GM21447 (cell line): ENCODE data around the gene MCM6.

Experiments used
- ATAC-seq: cut with Tn5 transposase; IDR thresholded peaks from one replicate; pipeline ENCODE4 v1.9.1; 2021; ENCODE audit not compliant: unreplicated experiment

Gene MCM6

DNA sequence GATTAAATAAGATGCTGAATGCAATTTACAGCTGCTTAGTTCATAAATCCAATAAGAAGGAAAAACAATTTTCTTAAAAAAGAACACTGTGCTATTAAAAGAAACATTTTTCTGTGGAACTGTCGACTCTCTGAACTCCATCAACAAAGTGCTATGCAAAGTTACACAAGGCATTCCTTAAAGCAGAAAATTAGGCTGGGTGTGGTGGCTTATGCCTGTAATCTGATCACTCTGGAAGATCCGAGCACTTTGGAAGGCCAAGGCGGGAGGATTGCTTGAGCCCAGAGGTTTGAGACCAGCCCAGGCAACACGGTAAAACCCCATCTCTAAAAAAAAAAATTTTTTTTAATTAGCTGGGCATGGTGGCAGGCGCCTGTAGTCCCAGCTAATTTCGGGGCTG, 13.0 kb downstream of the MCM6 start:
- no peak for ATAC-seq

- no peak for ATAC-seq
Observed at GRCh38 chr2:135862718-135863117, 13.5 kb downstream of the MCM6 start.

DNA sequence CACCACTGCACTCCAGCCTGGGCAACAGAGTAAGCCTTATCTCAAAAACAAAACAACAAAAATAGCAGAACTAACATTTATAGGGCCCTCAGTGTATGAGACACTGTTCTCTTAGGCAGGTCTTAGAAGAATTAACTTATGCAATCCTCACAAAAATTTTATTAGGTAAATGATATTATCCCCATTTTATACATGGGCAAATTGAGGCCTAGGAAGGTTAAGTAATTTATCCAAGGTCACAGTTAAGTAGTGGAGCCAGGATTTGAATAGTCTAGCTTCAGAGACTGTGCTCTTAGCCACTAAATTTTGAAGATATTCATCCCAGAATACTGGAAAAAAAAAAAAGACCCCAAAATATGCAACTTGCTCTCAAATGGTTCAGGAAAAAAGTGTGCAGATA, 22.8 kb downstream of the MCM6 start:
- ATAC-seq: no peak

DNA sequence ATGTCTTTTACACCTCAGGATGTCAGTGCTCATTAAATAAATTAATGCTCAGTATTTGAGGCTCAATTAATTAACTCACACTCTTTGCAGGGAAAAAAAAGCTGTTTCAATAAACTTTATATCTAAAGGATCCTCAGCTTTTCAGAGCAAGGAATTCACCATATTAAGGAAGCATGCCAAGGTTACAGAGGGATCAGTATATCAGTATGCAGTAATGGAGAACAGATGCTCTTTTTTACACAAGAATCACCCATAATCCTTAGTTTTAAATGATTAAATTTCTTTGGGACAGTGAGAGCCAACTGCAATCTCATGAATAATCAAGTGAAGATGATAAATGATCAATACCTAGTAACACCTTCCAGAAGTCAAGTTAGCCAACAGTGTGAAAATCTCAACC, 24.4 kb downstream of the MCM6 start:
- no peak for ATAC-seq

DNA sequence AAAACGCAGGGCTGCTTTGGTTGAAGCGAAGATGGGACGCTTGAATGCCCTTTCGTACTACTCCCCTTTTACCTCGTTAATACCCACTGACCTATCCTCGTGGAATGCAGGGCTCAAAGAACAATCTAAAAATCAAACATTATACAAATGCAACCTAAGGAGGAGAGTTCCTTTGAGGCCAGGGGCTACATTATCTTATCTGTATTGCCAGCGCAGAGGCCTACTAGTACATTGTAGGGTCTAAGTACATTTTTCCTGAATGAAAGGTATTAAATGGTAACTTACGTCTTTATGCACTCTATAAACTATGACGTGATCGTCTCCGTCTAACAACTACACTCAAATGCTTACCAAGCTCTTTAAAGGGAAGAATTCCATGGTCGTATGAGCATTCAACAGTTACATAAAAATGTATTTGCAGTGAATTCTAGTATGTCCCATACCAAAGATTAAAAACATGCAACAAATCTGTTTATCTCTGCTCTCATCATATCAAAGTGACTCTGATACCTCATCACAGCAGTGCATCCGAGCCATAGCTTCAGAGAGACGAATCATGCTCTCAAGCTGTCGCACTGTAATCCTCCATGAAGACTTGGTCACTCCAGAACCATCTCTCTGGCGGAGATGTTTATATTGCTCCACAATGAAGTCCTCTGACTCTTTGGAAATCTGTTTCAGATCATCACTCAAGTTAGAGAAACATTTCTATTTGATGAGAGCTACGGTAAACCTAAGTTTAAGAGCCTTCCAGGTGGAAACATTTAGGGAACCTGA, 25.2 kb downstream of the MCM6 start:
- ATAC-seq: no peak

GRCh38 chr2:135849087-135849486, 27.2 kb downstream of the MCM6 start:
- no peak for ATAC-seq

DNA sequence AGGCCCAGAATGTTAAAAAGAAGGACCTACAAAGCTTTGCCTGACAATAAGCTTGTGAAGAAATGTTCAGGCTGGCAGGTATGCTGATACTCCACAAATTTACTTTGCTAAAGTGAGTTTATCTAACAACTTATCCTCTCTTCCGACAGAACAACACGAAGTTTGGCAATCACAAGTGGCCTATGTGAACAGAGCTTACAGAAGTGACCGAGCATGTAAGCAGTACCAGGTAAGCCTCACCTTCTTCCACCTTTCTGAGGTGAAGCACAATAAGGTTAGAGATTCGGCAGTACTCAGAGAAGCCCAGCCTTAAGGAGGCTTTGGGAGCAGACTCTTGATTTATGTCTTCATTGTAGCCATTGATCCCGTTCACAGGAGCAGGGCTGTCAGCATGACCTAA, 30.2 kb downstream of the MCM6 start:
- no peak for ATAC-seq

- ATAC-seq: no peak
Observed at GRCh38 chr2:135845257-135845656, 31.0 kb downstream of the MCM6 start.

GRCh38 chr2:135844301-135844895, 31.8 kb downstream of the MCM6 start:
- no peak for ATAC-seq

DNA sequence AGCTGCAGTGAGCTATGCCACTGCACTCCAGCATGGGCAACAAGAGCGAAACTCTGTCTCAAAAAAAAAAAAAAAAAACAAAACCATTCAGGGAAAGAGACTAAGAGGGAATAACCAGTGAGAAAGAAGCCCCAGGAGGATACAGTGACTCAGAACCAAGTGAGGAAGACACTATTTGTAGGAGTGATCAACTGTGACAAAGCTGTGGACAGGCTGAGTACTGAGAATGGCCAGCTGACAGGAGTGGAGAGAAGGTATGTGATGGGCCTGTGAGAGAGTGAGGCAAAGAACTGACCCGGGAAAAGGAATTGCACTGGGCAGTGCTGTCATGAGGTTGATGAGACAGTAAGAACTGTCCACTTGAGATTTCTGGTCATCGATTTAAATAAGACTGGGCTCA, 32.6 kb downstream of the MCM6 start:
- ATAC-seq: no peak

DNA sequence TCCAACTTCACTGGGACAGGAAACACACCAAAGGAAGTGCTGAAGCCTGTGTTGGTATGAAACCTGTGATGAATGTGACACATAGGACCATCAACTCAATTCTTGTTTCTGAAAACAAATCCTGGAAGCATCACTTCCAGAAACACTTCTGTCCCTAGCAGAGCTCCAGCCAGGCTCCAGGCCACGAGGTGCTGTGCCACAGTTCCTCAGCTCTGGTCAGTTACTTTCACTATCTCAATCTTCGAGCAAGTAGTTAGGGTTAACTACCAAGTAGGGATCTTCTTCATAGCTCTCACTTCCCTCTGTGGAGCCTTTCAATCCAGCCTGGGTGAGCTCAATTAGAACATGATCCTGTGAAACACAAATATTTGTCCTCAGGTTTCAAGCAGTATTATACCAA, 35.6 kb downstream of the MCM6 start:
- ATAC-seq: no peak

GRCh38 chr2:135839713-135840112, 36.5 kb downstream of the MCM6 start:
- ATAC-seq: no peak

DNA sequence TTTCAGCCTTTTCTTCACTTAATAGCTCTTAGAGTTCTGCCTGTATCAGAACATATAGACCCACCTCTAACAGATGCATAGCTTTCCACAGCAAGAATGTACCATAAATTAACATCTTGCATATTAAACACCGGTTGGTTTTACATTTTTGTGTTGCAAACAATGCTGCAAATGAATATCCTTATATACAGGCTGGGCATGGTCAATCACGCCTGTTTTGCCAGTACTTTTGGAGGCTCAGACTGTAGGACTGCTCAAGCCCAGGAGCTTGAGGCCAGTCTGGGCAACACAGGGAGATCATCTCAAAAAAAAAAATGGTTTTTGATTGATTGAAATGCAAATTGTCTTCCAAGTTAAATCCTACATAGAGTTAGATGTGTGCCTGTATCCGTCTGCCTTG, 37.7 kb downstream of the MCM6 start:
- ATAC-seq: no peak

DNA sequence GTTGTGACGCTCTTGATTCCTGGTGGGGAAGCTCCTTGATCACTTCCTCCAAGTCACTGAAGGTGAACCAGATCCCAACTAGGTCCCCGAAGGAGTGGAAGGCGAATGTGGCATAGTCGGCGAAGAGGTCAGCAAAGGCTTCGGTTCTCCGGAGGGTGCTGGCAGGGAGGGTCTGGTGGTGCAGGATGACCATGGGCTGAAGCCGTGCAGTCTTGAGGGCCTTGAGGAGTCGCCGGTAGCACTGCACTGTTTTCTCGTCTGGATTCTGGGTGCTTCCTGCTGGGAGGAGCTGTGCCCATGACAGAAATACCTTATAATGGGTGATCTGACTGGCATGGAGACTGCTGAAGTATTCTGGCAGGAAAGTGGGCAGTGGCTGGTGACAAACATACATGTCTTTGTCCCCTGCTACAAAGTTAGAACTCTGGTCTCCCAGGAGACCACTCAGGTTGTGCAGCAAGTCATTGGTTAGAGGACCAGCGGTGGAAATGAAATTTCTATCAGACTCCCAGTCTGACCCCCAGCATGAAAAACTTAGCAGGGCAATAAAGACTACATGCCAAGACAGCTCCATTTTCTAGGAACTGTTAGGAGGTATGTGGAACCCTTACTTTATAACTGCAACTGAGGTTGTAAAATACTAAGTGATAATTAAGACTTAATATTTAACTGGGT, 39.5 kb downstream of the MCM6 start, which contains the start of gene LCT:
Gene LCT, minus strand, starts transcription at position 589 of the 675 bp plus-strand sequence. Its CDS starts 15 bp downstream, at position 574.
- ATAC-seq: no peak

DNA sequence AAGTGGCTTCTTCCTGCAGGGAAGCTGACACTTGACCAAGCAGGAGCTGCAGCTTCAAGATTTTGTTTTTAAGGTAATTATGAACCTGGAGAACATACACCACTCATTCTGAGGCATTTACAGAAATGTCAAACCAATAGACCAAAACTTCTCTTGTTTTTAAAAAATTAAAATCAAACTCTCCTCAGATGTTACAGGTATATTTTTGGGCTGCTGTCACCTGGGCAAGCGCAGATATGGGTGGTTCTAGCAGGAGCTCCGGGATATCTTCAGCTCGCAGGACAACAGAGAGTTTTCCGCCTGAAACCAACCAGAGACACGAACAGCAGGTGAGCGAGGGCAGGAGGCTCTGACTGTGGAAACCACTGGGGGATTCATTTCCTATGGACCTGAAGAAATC, 43.4 kb downstream of the MCM6 start:
- no peak for ATAC-seq

GRCh38 chr2:135831180-135831812, 44.9 kb downstream of the MCM6 start:
- no peak for ATAC-seq

GRCh38 chr2:135829378-135830135, 46.7 kb downstream of the MCM6 start:
- no peak for ATAC-seq

DNA sequence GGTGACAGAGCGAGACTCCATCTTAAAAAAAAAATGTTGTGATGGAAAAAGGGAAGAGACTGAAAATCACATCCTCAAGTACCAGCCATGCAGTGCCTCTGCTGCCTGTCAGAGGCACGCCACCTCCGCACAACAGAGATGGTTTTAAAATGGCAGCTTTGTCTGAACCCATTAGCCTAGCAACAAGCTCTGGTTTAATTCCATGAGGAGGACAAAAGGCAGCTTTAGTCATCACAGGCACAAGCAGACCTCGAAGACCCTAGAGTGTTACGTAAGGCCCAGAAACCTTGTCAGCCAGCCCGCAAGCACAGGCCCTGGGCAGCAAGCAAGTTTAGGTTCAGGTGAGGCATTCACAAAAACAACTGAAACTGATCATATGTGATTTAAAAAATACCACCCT, 49.7 kb downstream of the MCM6 start:
- no peak for ATAC-seq

DNA sequence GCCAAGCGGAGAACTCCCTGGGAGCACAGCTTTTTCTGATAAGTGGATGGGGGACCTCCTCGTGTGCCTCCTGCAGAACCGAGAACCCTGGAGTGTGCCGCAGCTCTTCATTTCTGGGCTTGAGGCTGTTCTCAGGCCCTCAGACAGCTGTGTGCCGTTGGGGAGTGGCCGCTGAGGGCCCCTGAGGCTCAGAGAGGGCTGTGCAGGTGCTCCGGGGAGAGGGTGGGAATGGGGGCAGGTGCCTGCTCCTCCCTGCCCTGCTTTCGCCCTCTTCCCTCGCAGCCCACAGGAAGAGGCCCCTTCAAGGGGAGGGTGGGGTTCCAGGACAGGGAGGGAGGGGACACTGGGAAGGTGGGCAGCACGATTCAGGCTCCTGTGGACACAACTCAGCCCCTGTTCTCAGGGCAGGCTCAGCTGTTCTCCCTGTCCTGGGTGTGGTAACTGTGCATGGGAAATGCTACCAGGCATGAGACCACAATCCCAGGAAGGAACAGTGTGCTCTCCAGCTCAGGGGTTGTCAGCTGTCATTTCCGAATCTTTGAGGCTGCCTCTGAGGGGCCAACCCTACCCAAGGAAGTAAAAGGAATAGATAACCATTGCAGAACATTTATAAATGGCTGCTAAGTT, 50.6 kb downstream of the MCM6 start:
- ATAC-seq: no peak

- no peak for ATAC-seq
Observed at GRCh38 chr2:135825131-135825530, 51.1 kb downstream of the MCM6 start.

- no peak for ATAC-seq
Observed at GRCh38 chr2:135822855-135823254, 53.4 kb downstream of the MCM6 start.
